ENCODE data around the gene RFX4. TPM values are rescaled to one million over a fixed set of nuclear protein-coding genes. Genes with fewer than 3 reads are reported as not detected.

Gene RFX4
- not detected in 2 replicates for total RNA-seq

GRCh38 chr12:106582641-106583230 is at the start of gene RFX4:
Gene RFX4 (plus strand): TSS chr12:106583004. CDS start chr12:106583321, 317 bp downstream.

GRCh38 chr12:106774005-106774807 is 191.4 kb downstream of the RFX4 start, which contains the start of gene RIC8B:
Gene RIC8B (plus strand): TSS chr12:106774682. CDS start chr12:106774746, 64 bp downstream.

Other genes starting within 250 kb of the RFX4 start
- 18.4 and 22.7 TPM in 2 replicates for gene POLR3B, start 225.3 kb upstream of the RFX4 start, total RNA-seq
- 11.6 and 13.8 TPM in 2 replicates for gene RIC8B, start 191.7 kb downstream of the RFX4 start, total RNA-seq

Measured in thoracic aorta endothelial cell (primary cell).